Measurements from ENCODE around the gene IGF2BP2.

DNA sequence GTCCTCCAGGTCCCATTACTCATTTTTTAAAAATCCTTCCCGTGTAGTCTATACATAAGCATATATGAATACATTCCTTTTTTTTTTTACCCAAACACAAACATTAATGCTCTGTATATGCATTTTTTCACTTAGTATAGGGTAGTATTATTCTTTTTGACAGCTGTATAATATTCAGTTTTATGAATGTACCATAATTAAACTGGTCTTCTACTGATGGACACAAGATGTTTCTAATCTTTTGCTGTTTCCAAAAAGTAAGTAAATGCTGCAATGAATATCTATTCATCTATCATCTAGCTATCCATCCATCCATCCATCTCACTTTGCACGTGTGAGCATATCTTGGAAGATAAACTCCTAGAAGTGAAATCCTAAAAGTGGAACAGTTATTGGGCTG lies 110.8 kb downstream of the IGF2BP2 start:
- TF ChIP-seq, protein P1, sequence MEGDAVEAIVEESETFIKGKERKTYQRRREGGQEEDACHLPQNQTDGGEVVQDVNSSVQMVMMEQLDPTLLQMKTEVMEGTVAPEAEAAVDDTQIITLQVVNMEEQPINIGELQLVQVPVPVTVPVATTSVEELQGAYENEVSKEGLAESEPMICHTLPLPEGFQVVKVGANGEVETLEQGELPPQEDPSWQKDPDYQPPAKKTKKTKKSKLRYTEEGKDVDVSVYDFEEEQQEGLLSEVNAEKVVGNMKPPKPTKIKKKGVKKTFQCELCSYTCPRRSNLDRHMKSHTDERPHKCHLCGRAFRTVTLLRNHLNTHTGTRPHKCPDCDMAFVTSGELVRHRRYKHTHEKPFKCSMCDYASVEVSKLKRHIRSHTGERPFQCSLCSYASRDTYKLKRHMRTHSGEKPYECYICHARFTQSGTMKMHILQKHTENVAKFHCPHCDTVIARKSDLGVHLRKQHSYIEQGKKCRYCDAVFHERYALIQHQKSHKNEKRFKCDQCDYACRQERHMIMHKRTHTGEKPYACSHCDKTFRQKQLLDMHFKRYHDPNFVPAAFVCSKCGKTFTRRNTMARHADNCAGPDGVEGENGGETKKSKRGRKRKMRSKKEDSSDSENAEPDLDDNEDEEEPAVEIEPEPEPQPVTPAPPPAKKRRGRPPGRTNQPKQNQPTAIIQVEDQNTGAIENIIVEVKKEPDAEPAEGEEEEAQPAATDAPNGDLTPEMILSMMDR (IDR thresholded peaks at IDR 0.05), result no peak
- no peak for TF ChIP-seq POLR2A (IDR thresholded peaks at IDR 0.05)
